Activated CD8-positive, alpha-beta memory T cell treated with anti-CD3 and anti-CD28 coated beads for 4 hours (primary cell): ENCODE measurements around the gene IQCM.

Source experiments
- DNase-seq, 2 donors: peaks; one replicate each; pipeline ENCODE4 v3.0.0-alpha.2; 2020; ENCODE audit warnings: low read depth in 2 of 2

The IQCM gene

GRCh38 chr4:149768477-149768876, 47.2 kb downstream of the IQCM start:
- DNase-seq: no peak

GRCh38 chr4:149766135-149766534, 49.5 kb downstream of the IQCM start:
- DNase-seq: no peak

GRCh38 chr4:149765630-149766029, 50.0 kb downstream of the IQCM start:
- DNase-seq: no peak

- no peak for DNase-seq
Measured at GRCh38 chr4:149755969-149756368, 59.7 kb downstream of the IQCM start.

- DNase-seq: no peak
Measured at GRCh38 chr4:149754526-149754925, 61.1 kb downstream of the IQCM start.

GRCh38 chr4:149752729-149753128, 62.9 kb downstream of the IQCM start:
- no peak for DNase-seq

GRCh38 chr4:149751174-149751573, 64.5 kb downstream of the IQCM start:
- DNase-seq: no peak

- DNase-seq: no peak
Measured at GRCh38 chr4:149749784-149750183, 65.9 kb downstream of the IQCM start.

- no peak for DNase-seq
Measured at GRCh38 chr4:149747646-149748045, 68.0 kb downstream of the IQCM start.

- no peak for DNase-seq
Measured at GRCh38 chr4:149746276-149746675, 69.4 kb downstream of the IQCM start.

- no peak for DNase-seq
Measured at GRCh38 chr4:149741186-149741831, 74.3 kb downstream of the IQCM start.

GRCh38 chr4:149738156-149738555, 77.5 kb downstream of the IQCM start:
- no peak for DNase-seq

- no peak for DNase-seq
Measured at GRCh38 chr4:149735796-149736195, 79.8 kb downstream of the IQCM start.

GRCh38 chr4:149728444-149728843, 87.2 kb downstream of the IQCM start:
- no peak for DNase-seq

GRCh38 chr4:149727663-149728062, 88.0 kb downstream of the IQCM start:
- DNase-seq: no peak

GRCh38 chr4:149723065-149723464, 92.6 kb downstream of the IQCM start:
- no peak for DNase-seq

GRCh38 chr4:149719806-149720205, 95.8 kb downstream of the IQCM start:
- no peak for DNase-seq

GRCh38 chr4:149719357-149719756, 96.3 kb downstream of the IQCM start:
- no peak for DNase-seq

- no peak for DNase-seq
Measured at GRCh38 chr4:149718500-149718899, 97.1 kb downstream of the IQCM start.

GRCh38 chr4:149716728-149717127, 98.9 kb downstream of the IQCM start:
- no peak for DNase-seq

GRCh38 chr4:149715822-149716585, 99.6 kb downstream of the IQCM start:
- no peak for DNase-seq

- DNase-seq: no peak
Measured at GRCh38 chr4:149713031-149713430, 102.6 kb downstream of the IQCM start.

- no peak for DNase-seq
Measured at GRCh38 chr4:149711593-149712365, 103.9 kb downstream of the IQCM start.
